Measurements from ENCODE around the gene LDLR. TPM values are rescaled to one million over a fixed set of nuclear protein-coding genes. Genes with fewer than 3 reads are reported as not detected.

The LDLR gene
- total RNA-seq, 1 donor from 2014 or later = 104 TPM

DNA sequence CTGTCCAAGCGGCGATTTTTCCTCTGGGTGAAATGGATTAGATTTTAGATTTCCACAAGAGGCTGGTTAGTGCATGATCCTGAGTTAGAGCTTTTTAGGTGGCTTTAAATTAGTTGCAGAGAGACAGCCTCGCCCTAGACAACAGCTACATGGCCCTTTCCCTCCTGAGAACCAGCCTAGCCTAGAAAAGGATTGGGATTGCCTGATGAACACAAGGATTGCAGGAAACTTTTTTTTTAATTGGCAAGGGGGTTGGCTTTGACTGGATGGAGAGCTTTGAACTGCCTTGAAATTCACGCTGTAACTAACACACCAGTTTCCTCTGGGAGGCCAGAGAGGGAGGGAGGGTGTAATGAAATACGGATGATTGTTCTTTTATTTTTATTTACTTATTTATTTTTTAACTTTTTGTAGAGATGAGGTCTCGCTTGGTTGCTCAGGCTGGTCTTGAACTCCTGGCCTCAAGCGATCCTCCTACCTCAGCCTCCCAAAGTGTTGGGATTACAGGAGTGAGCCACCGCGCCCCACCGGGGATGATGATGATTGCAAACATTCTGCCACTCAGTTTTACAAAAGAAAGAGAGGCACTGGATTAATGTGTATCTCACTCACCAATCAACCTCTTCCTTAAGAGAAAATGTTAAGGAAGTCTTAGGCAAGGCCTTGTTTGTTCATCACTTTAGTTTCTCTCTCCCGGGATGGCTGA, 1.9 kb downstream of the LDLR start:
- H3K4me3 ChIP-seq (ENCODE audit: low read depth, low read length) = peak overlapping the region; percentile 86
- H3K36me3 ChIP-seq (ENCODE audit: control insufficient read depth, insufficient read depth, low read length) = peaks cover 2% of the 10 kb centered on the region
- TF ChIP-seq CTCF (IDR thresholded peaks at IDR 0.05; ENCODE audit: insufficient read depth, low read length, poor library complexity, severe bottlenecking) = no peak
- H3K27me3 ChIP-seq (ENCODE audit: control insufficient read depth, insufficient read depth, low read length) = no peaks in the 10 kb centered on the region
- no peak for DNase-seq (ENCODE audit: low read depth)

DNA sequence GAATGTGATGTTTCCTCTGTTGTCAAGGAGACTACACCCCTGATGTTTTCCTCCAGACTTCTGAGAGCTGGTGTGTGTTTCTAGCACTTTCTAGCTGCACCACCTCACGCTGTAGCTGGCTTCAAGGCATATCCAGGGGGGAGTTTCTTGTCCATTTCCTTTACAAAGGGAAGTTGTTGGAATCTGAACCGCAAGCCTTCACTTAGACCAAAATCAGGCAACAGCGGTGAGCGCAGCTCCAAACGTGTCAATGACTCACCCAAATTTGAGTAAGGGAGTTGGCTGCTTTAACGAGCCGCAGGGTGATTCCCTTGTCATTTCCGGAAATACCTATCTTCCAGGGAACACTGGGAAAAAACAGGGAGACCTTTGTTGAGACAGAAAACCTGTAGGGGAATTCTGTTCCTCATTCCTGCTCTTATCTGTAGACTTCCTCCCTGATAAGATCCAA, 2.5 kb downstream of the LDLR start:
- Histone ChIP-seq H3K36me3 (ENCODE audit: control insufficient read depth, insufficient read depth, low read length) (peaks cover 2% of the 10 kb centered on the region), H3K4me3 (ENCODE audit: low read depth, low read length) (peak overlapping the region; percentile 86), H3K27me3 (ENCODE audit: control insufficient read depth, insufficient read depth, low read length) (no peaks in the 10 kb centered on the region)
- TF ChIP-seq CTCF (IDR thresholded peaks at IDR 0.05; ENCODE audit: insufficient read depth, low read length, poor library complexity, severe bottlenecking) = no peak
- DNase-seq (ENCODE audit: low read depth) = peak; percentile 83

- Histone ChIP-seq H3K27me3 (ENCODE audit: control insufficient read depth, insufficient read depth, low read length) (no peaks in the 10 kb centered on the region), H3K36me3 (ENCODE audit: control insufficient read depth, insufficient read depth, low read length) (peaks cover 2% of the 10 kb centered on the region), H3K4me3 (ENCODE audit: low read depth, low read length) (peak overlapping the region; percentile 86)
- TF ChIP-seq CTCF (IDR thresholded peaks at IDR 0.05; ENCODE audit: insufficient read depth, low read length, poor library complexity, severe bottlenecking) = no peak
- DNase-seq (ENCODE audit: low read depth) = peak; percentile 57
These were observed 2.9 kb downstream of the LDLR start for GRCh38 chr19:11092181-11092538.

GRCh38 chr19:11093689-11094238, 4.5 kb downstream of the LDLR start:
- Histone ChIP-seq H3K36me3 (ENCODE audit: control insufficient read depth, insufficient read depth, low read length) (peaks cover 2% of the 10 kb centered on the region), H3K27me3 (ENCODE audit: control insufficient read depth, insufficient read depth, low read length) (no peaks in the 10 kb centered on the region), H3K4me3 (ENCODE audit: low read depth, low read length) (no peak overlapping the region)
- DNase-seq (ENCODE audit: low read depth) = no peak
- no peak for TF ChIP-seq CTCF (IDR thresholded peaks at IDR 0.05; ENCODE audit: insufficient read depth, low read length, poor library complexity, severe bottlenecking)

GRCh38 chr19:11094520-11094894, 5.2 kb downstream of the LDLR start:
- Histone ChIP-seq H3K27me3 (ENCODE audit: control insufficient read depth, insufficient read depth, low read length) (no peaks in the 10 kb centered on the region), H3K36me3 (ENCODE audit: control insufficient read depth, insufficient read depth, low read length) (peaks cover 2% of the 10 kb centered on the region), H3K4me3 (ENCODE audit: low read depth, low read length) (no peak overlapping the region)
- DNase-seq (ENCODE audit: low read depth) = no peak
- no peak for TF ChIP-seq CTCF (IDR thresholded peaks at IDR 0.05; ENCODE audit: insufficient read depth, low read length, poor library complexity, severe bottlenecking)

Measured in kidney epithelial cell (primary cell).